OCI-LY1 (cell line): Measurements from ENCODE around the gene OXNAD1.
A peak's percentile ranks its signal among the peaks of the same experiment; 100 is the strongest.

Experiments
- H2AFZ ChIP-seq: fragments of 200-600 bp; sonication (generic), shearing (Covaris generic); 2 replicates; pipeline ENCODE4 v1.6.0; 2014; ENCODE audit warnings: antibody characterized with exemption, mild to moderate bottlenecking, low read length
- H3F3A ChIP-seq: fragments of 200-600 bp; sonication (generic), shearing (Covaris generic); 2 replicates; pipeline ENCODE4 v1.6.0; 2014; ENCODE audit warnings: mild to moderate bottlenecking, antibody characterized with exemption, low read length, moderate library complexity; ENCODE audit not compliant: insufficient read depth
- H3K27ac ChIP-seq: fragments of 200-600 bp; sonication (generic); 2 replicates; pipeline ENCODE4 v1.5.1; 2014; ENCODE audit warnings: low read length, mixed run types, mild to moderate bottlenecking, low read depth; ENCODE audit not compliant: poor library complexity, severe bottlenecking
- H3K27me3 ChIP-seq: fragments of 200-600 bp; sonication (generic); 2 replicates; pipeline ENCODE4 v1.6.0; 2014; ENCODE audit warnings: antibody characterized with exemption, mild to moderate bottlenecking, low read length, moderate library complexity; ENCODE audit not compliant: insufficient read depth
- H3K36me3 ChIP-seq: fragments of 200-600 bp; sonication (generic); 2 replicates; pipeline ENCODE4 v1.6.1; 2014; ENCODE audit warnings: mild to moderate bottlenecking, antibody characterized with exemption, low read length, moderate library complexity, mixed read lengths; ENCODE audit not compliant: insufficient read depth
- H3K4me1 ChIP-seq: fragments of 200-600 bp; sonication (generic); 2 replicates; pipeline ENCODE4 v1.5.1; 2014; ENCODE audit warnings: mild to moderate bottlenecking, low read length, moderate library complexity; ENCODE audit not compliant: insufficient read depth, severe bottlenecking
- H3K4me2 ChIP-seq: fragments of 200-600 bp; sonication (generic), shearing (Covaris generic); 2 replicates; pipeline ENCODE4 v1.6.1; 2014; ENCODE audit warnings: low read length
- H3K4me3 ChIP-seq: fragments of 200-600 bp; sonication (generic); 2 replicates; pipeline ENCODE4 v1.5.1; 2014; ENCODE audit warnings: low read length, low read depth, mild to moderate bottlenecking, mixed read lengths; ENCODE audit not compliant: poor library complexity, severe bottlenecking
- H3K79me2 ChIP-seq: fragments of 200-600 bp; shearing (Covaris generic); 2 replicates; pipeline ENCODE4 v1.6.1; 2016; ENCODE audit warnings: mixed run types, low read length, mixed read lengths; ENCODE audit not compliant: insufficient read depth
- H3K9ac ChIP-seq: fragments of 200-600 bp; sonication (generic), shearing (Covaris generic); 2 replicates; pipeline ENCODE4 v1.6.1; 2014; ENCODE audit warnings: mild to moderate bottlenecking, low read length, mixed read lengths
- H3K9me2 ChIP-seq: fragments of 200-600 bp; sonication (generic), shearing (Covaris generic); 2 replicates; pipeline ENCODE4 v1.6.1; 2014; ENCODE audit warnings: low read depth, mild to moderate bottlenecking, low read length, mixed read lengths
- H3K9me3 ChIP-seq: fragments of 200-600 bp; shearing (Covaris generic); 2 replicates; pipeline ENCODE4 v1.6.1; 2014; ENCODE audit warnings: low read length, mixed read lengths
- H4K20me1 ChIP-seq: fragments of 200-600 bp; sonication (generic), shearing (Covaris generic); 2 replicates; pipeline ENCODE4 v1.6.0; 2016; ENCODE audit warnings: mild to moderate bottlenecking, low read length; ENCODE audit not compliant: insufficient read depth
- EZH2 ChIP-seq: fragments of 200-600 bp; sonication (generic), shearing (Covaris generic); IDR thresholded peaks from 2 replicates; pipeline ENCODE4 v1.8.0; 2017; ENCODE audit warnings: borderline replicate concordance, mixed run types, mild to moderate bottlenecking, antibody characterized with exemption, low read length, moderate library complexity, mixed read lengths
- TF ChIP-seq, protein P1 (sequence below): fragments of 200-600 bp; sonication (generic), shearing (Covaris generic); IDR thresholded peaks from 2 replicates; pipeline ENCODE4 v1.5.1; 2017; ENCODE audit warnings: mild to moderate bottlenecking, antibody characterized with exemption, low read length, moderate library complexity, mixed read lengths

Gene OXNAD1, protein sequence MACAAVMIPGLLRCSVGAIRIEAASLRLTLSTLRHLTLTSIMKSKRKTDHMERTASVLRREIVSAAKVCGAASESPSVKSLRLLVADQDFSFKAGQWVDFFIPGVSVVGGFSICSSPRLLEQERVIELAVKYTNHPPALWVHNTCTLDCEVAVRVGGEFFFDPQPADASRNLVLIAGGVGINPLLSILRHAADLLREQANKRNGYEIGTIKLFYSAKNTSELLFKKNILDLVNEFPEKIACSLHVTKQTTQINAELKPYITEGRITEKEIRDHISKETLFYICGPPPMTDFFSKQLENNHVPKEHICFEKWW

DNA sequence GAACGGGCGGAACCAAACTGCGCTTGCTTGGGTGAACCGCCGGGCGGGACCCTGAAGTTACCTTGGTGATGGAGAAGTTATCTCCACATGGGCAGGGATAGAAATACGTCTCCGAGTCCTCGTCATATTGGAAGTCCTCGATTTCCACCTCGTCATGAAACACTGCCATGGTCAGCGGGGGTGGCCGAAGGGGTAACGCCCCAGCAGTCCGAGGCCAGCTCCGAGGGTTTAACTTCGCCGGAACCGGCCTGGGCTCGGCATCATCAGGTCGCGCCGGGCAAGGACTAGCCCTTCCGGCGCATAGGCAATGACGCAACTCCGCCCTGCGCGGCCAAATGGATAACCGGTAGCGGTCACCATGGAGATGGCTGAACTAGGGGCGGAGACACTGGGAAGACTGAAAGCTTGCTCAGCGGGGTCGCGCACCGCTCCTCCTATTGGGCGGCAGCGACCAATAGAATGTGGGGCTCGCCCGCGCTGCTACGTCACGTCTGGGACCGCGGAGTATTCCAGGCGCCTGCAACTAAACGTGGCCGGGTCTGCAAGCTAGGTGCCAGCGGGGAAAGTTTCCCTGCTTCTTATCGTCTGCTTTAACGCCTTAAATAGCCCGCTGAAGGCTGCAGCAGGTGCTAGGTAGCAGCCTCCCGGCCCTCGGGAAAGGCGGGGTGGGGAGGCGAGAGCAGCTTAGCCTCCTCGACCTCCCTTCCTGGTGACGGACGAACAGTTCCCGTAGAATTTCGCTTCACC, at the start of gene OXNAD1, which contains the start of gene DPH3:
TSS of gene OXNAD1 (plus strand) at position 505 of the 747 bp plus-strand sequence. CDS start 5,741 bp downstream, outside the sequence.
TSS of gene DPH3 (minus strand) at position 236 of the 747 bp plus-strand sequence. CDS start at position 169, 67 bp downstream.
- H4K20me1 ChIP-seq: no peaks in the 10 kb centered on the region
- peak within 1 kb of the TSS; percentile 89 for H3K4me3 ChIP-seq
- peak within 1 kb of the TSS; percentile 98 for H3K4me2 ChIP-seq
- peaks cover 12% of the 10 kb centered on the region; the same call in 1 of the 2 replicates for H3K36me3 ChIP-seq
- H3F3A ChIP-seq: no peaks in the 10 kb centered on the region
- peak within 1 kb of the TSS; percentile 81 for H3K9ac ChIP-seq
- peaks cover 23% of the 10 kb centered on the region for H3K79me2 ChIP-seq
- no peak within 1 kb of the TSS for H2AFZ ChIP-seq
- no peaks in the 10 kb centered on the region for H3K9me2 ChIP-seq
- H3K4me1 ChIP-seq: peaks cover 41% of the 10 kb centered on the region
- no peaks in the 10 kb centered on the region for H3K27me3 ChIP-seq
- no peak for TF ChIP-seq EZH2
- TF ChIP-seq, protein P1, sequence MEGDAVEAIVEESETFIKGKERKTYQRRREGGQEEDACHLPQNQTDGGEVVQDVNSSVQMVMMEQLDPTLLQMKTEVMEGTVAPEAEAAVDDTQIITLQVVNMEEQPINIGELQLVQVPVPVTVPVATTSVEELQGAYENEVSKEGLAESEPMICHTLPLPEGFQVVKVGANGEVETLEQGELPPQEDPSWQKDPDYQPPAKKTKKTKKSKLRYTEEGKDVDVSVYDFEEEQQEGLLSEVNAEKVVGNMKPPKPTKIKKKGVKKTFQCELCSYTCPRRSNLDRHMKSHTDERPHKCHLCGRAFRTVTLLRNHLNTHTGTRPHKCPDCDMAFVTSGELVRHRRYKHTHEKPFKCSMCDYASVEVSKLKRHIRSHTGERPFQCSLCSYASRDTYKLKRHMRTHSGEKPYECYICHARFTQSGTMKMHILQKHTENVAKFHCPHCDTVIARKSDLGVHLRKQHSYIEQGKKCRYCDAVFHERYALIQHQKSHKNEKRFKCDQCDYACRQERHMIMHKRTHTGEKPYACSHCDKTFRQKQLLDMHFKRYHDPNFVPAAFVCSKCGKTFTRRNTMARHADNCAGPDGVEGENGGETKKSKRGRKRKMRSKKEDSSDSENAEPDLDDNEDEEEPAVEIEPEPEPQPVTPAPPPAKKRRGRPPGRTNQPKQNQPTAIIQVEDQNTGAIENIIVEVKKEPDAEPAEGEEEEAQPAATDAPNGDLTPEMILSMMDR: no peak
- no peaks in the 10 kb centered on the region for H3K9me3 ChIP-seq
- peak within 1 kb of the TSS; percentile 6 for H3K27ac ChIP-seq

DNA sequence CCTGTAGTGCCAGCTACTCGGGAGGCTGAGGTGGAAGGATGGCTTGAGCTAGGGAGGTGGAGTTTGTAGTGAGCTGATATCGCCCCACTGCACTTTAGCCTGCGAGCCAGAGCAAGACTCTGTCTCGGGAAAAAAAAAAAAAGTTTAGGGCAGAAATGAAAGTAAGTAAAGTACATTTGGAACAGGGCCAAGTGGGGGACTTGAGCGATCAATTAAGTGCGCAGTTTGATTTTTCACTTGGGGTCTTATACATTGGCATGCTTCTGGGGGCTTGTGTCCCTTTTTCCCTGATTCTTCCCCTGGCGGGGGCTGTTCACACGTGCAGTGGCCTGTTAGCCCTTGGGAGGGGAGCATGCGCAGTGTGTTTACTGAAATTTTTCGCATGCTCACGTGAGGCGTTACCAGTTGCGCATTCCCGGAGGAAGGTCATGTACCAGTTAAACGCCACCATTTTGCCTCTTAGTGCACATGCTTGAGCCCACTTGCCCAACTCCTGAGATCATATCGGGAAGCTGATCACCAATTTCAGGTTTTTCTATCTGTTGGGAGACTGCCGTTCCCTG, 48.6 kb upstream of the OXNAD1 start:
- Histone ChIP-seq H3K27ac (no peak overlapping the region), H3K79me2 (no peaks in the 10 kb centered on the region), H3K27me3 (no peaks in the 10 kb centered on the region), H3K9me2 (no peaks in the 10 kb centered on the region), H3K4me1 (no peaks in the 10 kb centered on the region), H2AFZ (no peak overlapping the region), H3K9ac (no peak overlapping the region), H4K20me1 (no peaks in the 10 kb centered on the region), H3K4me2 (no peak overlapping the region), H3K9me3 (no peaks in the 10 kb centered on the region), H3F3A (no peaks in the 10 kb centered on the region), H3K36me3 (no peaks in the 10 kb centered on the region), H3K4me3 (no peak overlapping the region)
- no peak for TF ChIP-seq EZH2
- TF ChIP-seq, protein P1: no peak

DNA sequence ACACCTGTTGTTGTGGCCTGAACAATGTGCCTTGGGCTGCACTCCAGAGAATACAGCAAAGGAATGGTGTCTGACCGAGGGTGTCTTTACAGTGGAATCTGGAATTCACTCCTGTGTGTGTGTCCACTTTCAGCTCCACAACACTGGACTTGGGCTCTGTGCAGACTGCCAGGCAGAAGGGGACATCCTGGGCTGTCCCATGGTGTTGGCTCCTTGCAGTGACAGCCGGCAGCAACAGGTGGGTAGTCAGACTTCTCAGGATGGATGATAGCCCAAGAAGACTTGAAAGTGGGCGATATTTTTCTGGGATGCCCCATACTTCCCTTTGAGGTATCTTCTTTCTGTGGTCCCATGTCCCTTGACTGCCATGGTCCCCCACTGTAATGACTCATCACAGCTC, 45.2 kb upstream of the OXNAD1 start:
- no peaks in the 10 kb centered on the region for H3K9me3 ChIP-seq
- H4K20me1 ChIP-seq: no peaks in the 10 kb centered on the region
- TF ChIP-seq, protein P1: no peak
- TF ChIP-seq EZH2: no peak
- H3K9me2 ChIP-seq: no peaks in the 10 kb centered on the region
- H3K79me2 ChIP-seq: no peaks in the 10 kb centered on the region
- no peak overlapping the region for H3K4me3 ChIP-seq
- no peaks in the 10 kb centered on the region for H3F3A ChIP-seq
- H3K9ac ChIP-seq: no peak overlapping the region
- H3K27ac ChIP-seq: no peak overlapping the region
- H3K27me3 ChIP-seq: no peaks in the 10 kb centered on the region
- H3K4me1 ChIP-seq: no peaks in the 10 kb centered on the region
- no peaks in the 10 kb centered on the region for H3K36me3 ChIP-seq
- no peak overlapping the region for H3K4me2 ChIP-seq
- H2AFZ ChIP-seq: no peak overlapping the region
